ENCODE measurements around the gene CNIH4.
"Not testable (repeated sequence)": the region's sequence is repeated elsewhere in the genome, so short reads cannot be mapped to it uniquely, and the experiment has no call there.

DNA sequence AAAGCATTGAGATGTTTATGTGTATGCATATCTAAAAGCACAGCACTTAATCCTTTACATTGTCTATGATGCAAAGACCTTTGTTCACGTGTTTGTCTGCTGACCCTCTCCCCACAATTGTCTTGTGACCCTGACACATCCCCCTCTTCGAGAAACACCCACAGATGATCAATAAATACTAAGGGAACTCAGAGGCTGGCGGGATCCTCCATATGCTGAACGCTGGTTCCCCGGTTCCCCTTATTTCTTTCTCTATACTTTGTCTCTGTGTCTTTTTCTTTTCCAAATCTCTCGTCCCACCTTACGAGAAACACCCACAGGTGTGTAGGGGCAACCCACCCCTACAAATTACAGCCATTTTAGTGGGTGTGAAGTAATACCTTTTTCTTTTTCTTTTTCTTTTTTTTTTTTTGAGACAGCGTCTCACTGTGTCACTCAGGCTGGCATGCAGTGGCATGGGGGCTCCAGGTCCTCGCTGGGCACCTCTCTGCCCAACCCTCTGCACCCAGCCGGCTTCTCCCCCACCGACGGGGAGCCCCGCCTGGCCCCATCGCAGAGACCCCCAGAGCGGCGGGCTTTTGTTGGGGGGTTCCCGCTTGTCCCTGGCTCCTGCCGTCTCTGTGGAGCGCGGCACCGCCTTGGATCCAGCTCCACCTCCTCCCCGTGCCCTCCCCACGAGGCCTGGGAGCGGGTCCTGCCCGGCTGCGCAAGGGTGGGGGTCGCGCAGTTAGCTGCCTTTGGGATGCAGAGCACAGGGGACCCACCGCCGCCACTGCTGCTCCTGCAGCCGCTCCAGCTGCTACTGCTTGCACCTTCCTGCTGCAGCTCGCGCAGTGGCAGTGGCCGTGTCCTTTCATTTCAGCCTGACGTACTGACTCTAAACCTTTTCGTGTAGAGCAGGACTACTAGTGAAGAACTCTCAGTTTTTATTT, 16.0 kb upstream of the CNIH4 start:
- TF ChIP-seq, protein P1, sequence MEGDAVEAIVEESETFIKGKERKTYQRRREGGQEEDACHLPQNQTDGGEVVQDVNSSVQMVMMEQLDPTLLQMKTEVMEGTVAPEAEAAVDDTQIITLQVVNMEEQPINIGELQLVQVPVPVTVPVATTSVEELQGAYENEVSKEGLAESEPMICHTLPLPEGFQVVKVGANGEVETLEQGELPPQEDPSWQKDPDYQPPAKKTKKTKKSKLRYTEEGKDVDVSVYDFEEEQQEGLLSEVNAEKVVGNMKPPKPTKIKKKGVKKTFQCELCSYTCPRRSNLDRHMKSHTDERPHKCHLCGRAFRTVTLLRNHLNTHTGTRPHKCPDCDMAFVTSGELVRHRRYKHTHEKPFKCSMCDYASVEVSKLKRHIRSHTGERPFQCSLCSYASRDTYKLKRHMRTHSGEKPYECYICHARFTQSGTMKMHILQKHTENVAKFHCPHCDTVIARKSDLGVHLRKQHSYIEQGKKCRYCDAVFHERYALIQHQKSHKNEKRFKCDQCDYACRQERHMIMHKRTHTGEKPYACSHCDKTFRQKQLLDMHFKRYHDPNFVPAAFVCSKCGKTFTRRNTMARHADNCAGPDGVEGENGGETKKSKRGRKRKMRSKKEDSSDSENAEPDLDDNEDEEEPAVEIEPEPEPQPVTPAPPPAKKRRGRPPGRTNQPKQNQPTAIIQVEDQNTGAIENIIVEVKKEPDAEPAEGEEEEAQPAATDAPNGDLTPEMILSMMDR (IDR thresholded peaks at IDR 0.05) = not testable (repeated sequence)
- TF ChIP-seq POLR2A (IDR thresholded peaks at IDR 0.05) = not testable (repeated sequence)

Measured in testis (tissue), 2 donors.